GM23338 (cell line): ENCODE measurements around the gene MPC2.

Experiments used
- CREB1 ChIP-seq: fragments of 250-450 bp; sonication (Bioruptor Pico); IDR thresholded peaks from 2 replicates; pipeline ENCODE4 v1.5.0; 2020; ENCODE audit warnings: low read depth, mild to moderate bottlenecking, moderate library complexity
- CTCF ChIP-seq, 2 experiments: fragments of 200-600 bp in 1 of 2; sonication (generic) in 1 of 2; conservative IDR thresholded peaks; 2 replicates each; pipeline versions ENCODE4 v1.5.1 to v1.6.1; 2016 to 2017; ENCODE audit warnings: antibody characterized with exemption in 2 of 2, low read depth in 2 of 2, mild to moderate bottlenecking in 2 of 2, moderate library complexity in 1 of 2
- EZH2 ChIP-seq: fragments of 200-600 bp; sonication (generic); IDR thresholded peaks from one replicate; pipeline ENCODE4 v1.8.0; 2017; ENCODE audit warnings: antibody characterized with exemption, mild to moderate bottlenecking, low read depth; ENCODE audit not compliant: unreplicated experiment
- EZH2phosphoT487 ChIP-seq: fragments of 200-600 bp; sonication (generic); IDR thresholded peaks from one replicate; pipeline ENCODE4 v1.8.1; 2018; ENCODE audit warnings: antibody characterized with exemption; ENCODE audit not compliant: unreplicated experiment
- JUNB ChIP-seq: IDR thresholded peaks from one replicate; pipeline ENCODE4 v1.6.1; 2016; ENCODE audit warnings: antibody characterized with exemption; ENCODE audit not compliant: unreplicated experiment
- NANOG ChIP-seq: IDR thresholded peaks from 2 replicates; pipeline ENCODE4 v1.6.1; 2016; ENCODE audit warnings: antibody characterized with exemption, borderline replicate concordance
- POLR2AphosphoS5 ChIP-seq: IDR thresholded peaks from 2 replicates; pipeline ENCODE4 v1.6.1; 2016; ENCODE audit warnings: antibody characterized with exemption, low read depth
- REST ChIP-seq: IDR thresholded peaks from one replicate; pipeline ENCODE4 v1.6.1; 2018; ENCODE audit warnings: antibody characterized with exemption; ENCODE audit not compliant: unreplicated experiment
- STAT1 ChIP-seq: IDR thresholded peaks from one replicate; pipeline ENCODE4 v1.6.1; 2016; ENCODE audit warnings: antibody characterized with exemption; ENCODE audit not compliant: unreplicated experiment
- ZNF114 ChIP-seq: fragments of 250-450 bp; sonication (Bioruptor Pico); IDR thresholded peaks from 2 replicates; pipeline ENCODE4 v1.5.0; 2020; ENCODE audit warnings: mild to moderate bottlenecking, moderate library complexity
- ZNF331 ChIP-seq: fragments of 250-450 bp; sonication (Bioruptor Pico); IDR thresholded peaks from 2 replicates; pipeline ENCODE4 v1.5.0; 2020; ENCODE audit warnings: low read depth, mild to moderate bottlenecking, moderate library complexity
- TF ChIP-seq, protein P1 (sequence below): IDR thresholded peaks from 2 replicates; pipeline ENCODE4 v1.6.1; 2016; ENCODE audit warnings: antibody characterized with exemption

DNA sequence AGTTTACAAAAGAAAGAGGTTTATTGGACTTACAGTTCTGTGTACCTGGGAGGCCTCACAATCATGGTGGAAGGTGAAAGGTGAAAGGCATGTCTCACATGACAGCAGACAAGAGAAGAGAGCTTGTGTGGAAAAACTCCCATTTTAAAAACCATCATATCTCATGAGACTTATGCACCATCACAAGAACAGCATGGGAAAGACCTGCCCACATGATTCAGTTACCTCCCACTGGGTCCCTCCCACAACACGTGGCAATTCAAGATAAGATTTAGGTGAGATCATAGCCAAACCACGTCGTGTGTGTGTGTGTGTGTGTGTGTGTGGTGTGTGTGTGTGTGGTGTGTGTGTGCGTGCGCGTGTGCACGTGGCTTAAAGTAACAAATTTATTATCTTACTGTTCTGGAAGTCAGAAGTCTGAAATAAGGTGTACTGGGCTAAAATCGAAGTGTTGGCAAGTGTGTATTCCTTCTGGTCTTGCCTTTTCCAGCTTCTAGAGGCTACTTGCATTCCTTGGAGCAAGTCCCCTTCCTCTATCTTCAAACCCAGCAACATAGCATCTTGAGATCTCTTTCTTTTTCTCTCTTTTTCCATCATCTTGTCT lies 48.1 kb upstream of the MPC2 start:
- no peak for TF ChIP-seq CTCF (conservative IDR thresholded peaks at IDR 0.05; ENCODE audit: low read depth in 2 of 2)
- no peak for TF ChIP-seq STAT1
- TF ChIP-seq POLR2AphosphoS5, result no peak
- no peak for TF ChIP-seq EZH2
- no peak for TF ChIP-seq EZH2phosphoT487
- TF ChIP-seq, protein P1, sequence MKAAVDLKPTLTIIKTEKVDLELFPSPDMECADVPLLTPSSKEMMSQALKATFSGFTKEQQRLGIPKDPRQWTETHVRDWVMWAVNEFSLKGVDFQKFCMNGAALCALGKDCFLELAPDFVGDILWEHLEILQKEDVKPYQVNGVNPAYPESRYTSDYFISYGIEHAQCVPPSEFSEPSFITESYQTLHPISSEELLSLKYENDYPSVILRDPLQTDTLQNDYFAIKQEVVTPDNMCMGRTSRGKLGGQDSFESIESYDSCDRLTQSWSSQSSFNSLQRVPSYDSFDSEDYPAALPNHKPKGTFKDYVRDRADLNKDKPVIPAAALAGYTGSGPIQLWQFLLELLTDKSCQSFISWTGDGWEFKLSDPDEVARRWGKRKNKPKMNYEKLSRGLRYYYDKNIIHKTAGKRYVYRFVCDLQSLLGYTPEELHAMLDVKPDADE, result no peak
- TF ChIP-seq ZNF114 (CRISPR knock-in tag), result no peak
- no peak for TF ChIP-seq REST
- TF ChIP-seq CREB1 (CRISPR knock-in tag), result no peak
- TF ChIP-seq JUNB, result no peak
- TF ChIP-seq ZNF331, result no peak
- TF ChIP-seq NANOG, result no peak
